ENCODE measurements around the gene GGA2.
"Not testable (repeated sequence)": the region's sequence is repeated elsewhere in the genome, so short reads cannot be mapped to it uniquely, and the experiment has no call there.

Gene GGA2

DNA sequence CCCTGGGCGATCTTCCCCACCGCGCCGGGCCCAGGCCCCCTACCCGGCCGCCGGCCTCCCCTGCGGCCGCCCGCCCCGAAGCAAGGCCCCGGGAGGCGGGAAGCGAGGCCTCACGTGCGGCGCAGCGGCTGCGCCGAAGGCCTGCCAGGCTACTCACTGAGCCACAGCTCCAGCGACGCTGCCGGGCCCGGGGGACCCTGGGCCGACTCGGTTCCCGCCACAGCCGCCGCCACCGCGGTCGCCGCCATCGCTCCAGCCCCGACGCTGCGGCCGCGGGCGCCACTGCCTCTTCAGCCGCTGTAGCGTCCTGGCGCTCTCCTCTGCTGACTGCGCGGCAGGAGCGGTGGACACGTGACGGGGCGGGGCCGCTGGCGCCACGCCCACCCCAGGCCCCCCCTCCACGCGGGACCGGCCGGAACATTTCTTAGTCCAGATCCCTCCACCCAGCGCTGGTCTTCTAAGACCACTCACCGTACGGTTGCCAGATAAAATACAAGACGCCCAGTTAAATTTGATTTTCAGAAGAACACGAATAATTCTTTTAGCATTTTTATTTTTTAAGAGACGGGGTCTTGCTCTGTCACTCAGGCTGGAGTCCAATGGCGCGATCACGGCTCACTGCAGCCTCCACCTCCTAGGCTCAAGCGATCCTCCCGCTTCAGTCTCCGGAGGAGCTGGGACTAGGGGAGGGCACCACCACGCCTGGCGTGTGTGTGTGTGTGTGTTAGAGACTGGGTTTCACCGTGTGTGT lies at the start of gene GGA2:
Gene GGA2, minus strand, starts transcription at position 331 of the 751 bp plus-strand sequence. Its CDS starts 83 bp downstream, at position 248.
- peak; percentile 39 for DNase-seq

DNA sequence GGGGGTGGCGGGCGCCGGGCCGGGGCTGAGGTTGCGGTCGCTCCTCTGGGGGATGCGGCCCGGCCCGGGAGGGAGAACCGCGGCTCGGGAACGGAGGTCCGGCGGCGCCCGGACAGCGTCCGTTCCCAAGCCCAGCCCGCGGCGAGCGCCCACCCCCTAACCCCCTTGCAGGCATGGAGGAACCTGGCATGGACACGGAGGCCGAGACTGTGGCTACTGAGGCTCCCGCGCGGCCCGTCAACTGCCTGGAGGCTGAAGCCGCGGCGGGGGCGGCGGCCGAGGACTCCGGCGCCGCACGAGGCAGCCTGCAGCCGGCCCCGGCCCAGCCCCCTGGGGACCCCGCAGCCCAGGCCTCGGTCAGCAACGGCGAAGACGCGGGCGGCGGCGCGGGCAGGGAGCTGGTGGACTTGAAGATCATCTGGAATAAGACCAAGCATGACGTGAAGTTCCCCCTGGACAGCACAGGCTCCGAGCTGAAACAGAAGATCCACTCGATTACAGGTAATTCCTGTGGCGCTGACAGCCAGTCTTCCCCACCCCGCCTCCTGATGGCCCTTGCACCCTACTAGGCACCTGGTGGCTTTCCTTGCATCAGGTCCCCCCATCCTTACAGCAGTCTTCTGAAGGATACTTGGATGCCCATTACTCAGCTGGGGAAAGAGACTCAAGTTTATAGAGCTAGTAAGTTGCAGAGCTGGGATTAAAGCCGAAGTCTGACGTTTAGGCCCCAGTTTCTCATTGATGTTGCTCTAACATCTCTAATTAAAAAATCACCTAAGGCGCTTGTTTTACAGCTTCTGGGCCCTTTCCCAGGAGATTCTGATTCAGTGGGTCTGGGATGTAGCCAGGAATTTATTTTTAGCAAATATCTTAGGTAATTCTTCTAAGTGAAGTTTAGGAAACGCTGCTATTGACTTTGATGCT lies 47.7 kb upstream of the GGA2 start:
- no peak for DNase-seq

GRCh38 chr16:23556881-23557778 lies 46.8 kb upstream of the GGA2 start, which contains the start of the genes EARS2 and UBFD1:
TSS of gene EARS2 (minus strand) at chr16:23557350. CDS start at chr16:23557343, 7 bp downstream.
TSS of gene UBFD1 (plus strand) at chr16:23557727. CDS start at chr16:23557743, 16 bp downstream.
- peak; percentile 84 for DNase-seq

DNA sequence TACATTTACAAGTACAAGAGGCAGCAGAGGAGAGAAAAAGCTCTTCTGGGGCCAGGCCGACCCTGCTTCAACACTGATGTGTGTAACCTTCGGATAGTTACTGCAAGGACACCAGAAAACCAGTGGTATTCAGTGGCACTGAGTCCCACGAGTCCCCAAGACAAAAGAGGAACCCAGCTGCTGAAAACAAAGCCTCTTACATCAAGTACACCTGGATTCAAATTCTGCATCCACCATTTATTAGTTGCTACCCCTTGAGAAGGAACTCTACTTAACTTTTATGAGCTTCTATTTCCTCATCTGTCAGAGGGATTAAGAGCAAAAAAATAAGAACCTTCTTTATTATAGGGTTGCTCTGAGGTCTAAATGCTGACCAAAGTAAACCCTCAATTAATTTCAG lies 44.2 kb upstream of the GGA2 start:
- DNase-seq: no peak

GRCh38 chr16:23552161-23552560 lies 41.9 kb upstream of the GGA2 start:
- DNase-seq: no peak

DNA sequence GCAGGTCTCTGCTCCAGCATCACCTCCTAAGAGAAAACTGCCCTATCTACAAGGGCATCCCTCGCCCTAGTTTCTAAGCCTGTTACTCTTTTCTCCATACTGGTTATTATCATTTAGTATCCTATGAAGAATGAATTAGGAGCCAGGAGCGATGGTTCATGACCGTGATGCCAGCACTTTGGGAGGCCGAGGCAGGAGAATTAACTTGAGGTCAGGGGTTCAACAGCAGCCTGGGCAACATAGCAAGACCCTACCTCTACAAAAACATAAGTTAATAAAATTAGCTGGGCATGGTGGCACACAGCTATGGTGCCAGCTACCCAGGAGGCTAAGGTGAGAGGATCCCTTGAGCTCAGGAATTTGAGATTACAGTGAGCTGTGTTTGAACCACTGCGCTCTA lies 39.6 kb upstream of the GGA2 start:
- DNase-seq: no peak

- no peak for DNase-seq
These were observed 34.1 kb upstream of the GGA2 start for GRCh38 chr16:23544436-23544835.

GRCh38 chr16:23540817-23541178 lies 30.5 kb upstream of the GGA2 start:
- not testable (repeated sequence) for DNase-seq

DNA sequence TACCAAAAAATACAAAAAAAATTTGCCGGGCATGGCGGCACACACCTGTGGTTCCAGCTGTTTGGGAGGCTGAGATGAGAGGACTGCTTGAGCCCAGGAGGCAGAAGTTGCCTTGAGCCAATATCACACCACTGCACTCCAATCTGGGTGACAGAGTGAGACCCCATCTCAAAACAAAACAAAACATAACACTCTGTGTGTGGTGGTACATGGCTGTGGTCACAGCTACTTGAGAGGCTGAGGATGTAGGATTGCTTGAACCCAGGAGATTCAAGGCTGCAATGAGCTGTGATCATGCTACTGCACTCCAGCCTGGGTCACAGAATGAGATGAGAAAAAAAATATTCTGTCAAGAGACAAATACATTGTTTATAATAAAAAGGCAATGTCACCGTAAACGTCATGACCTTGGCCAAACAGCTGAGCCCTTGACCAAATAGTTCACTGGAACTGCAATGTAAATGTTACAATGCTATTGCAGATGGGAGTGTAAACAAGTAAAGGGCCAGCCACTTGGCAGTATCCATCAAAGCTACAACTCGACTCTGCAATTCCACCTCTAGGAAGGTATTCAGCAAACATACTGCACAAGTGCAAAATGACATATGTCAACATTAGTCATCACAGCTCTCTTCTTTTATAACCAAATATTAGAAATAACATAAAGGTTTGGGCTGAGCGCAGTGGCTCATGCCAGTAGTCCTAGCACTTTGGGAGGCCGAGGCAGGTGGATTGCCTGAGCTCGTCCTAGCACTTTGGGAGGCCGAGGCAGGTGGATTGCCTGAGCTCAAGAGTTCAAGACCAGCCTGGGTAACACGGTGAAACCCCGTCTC lies 29.9 kb upstream of the GGA2 start:
- DNase-seq: no peak

GRCh38 chr16:23538919-23539278 lies 28.6 kb upstream of the GGA2 start:
- no peak for DNase-seq

DNA sequence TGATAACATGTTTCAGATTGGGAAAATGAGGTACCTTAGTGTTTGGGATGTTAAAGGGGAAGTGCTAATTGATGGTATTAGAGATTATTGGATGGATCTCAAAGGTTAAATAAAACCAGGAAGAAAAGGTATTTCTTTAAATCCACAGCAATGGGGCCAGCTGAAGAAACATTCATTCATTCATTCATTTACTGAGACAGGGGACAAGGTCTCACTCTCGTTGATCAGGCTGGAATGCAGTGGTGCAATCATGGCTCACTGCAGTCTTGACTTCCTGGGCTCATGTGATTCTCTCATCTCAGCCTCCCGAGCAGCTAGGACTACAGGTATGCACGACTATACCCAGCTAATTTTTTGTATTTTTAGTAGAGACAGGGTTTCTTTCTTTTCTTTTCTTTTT lies 27.1 kb upstream of the GGA2 start:
- no peak for DNase-seq

- no peak for DNase-seq
These were observed 25.6 kb upstream of the GGA2 start for GRCh38 chr16:23535901-23536300.

- no peak for DNase-seq
These were observed 24.9 kb upstream of the GGA2 start for GRCh38 chr16:23534868-23535860.

DNA sequence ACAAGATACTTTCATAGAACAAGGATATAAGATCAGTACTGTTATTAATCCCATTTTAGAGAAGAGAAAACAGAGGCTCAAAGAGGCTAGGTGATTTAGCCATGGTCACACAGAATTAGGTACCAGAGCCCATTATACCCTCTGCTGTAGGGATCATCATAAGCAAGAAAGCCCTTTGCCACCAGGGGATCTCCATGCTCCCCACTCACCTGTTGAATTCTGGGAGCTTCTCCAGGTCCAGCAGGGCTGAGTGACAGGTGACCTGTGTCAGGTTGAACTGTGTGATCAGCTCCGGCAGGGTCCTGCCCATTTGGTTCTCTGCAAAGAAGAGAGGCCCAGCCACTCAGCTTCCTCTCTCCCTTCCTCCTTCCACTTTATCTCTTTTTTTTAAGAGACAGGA lies 22.2 kb upstream of the GGA2 start:
- no peak for DNase-seq

- DNase-seq: no peak
These were observed 19.8 kb upstream of the GGA2 start for GRCh38 chr16:23530062-23530461.

DNA sequence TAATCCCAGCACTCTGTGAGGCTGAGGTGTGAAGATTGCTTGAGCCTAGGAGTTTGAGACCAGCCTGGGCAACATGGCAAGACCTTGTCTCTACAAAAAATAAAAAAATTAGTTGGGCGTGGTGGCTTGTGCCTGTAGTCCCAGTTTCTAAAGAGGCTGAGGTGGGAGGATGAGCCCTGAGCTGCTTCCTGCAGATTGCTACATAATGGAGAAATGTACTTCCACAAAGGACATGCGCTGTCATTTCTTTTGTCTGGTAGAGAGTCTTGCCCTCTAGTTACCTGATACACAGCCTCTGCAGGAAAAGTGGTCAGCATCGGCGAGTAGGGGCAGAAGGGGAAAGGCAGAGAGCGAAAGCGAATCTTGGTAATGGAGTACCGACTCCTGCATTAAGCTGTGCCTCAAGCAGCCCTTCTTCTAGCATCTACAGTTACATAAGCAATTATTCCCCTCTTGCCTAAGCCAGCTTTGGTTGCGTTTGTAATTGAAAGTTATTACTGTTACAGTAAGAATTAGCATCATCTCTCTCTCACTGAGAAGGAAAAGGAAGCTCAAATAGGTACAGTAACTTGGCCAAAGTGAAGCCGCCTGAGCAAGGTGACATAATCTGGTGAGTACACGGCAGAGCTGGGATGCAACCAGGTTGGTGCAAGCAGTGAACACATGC lies 18.5 kb upstream of the GGA2 start:
- no peak for DNase-seq

GRCh38 chr16:23527961-23528643 lies 17.8 kb upstream of the GGA2 start:
- DNase-seq: no peak

- no peak for DNase-seq
These were observed 14.6 kb upstream of the GGA2 start for GRCh38 chr16:23524886-23525285.

DNA sequence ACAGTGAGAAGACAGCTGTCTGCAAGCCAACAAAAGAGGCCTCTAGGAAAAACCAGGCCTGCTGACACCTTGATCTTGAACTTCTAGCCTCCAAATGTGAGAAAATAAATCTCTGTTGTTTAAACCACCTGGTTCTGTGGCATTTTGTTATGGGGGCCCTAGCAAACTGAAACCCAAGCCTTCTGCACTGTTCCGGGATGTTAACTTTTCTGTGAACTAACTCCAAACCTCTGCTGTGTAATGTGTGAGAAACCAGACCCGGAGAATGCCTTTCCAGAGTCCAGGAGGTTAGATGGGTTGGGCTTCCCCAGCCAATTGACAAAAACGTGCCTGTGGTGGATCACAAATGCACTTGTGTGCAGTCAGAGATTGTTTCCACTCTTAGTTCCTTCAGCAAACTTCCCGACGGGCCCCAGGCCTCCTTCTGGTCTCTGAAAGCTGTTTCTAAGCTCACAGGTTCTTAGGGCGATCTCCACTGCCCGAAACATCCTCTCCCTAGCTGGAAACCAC lies 13.6 kb upstream of the GGA2 start:
- no peak for DNase-seq
